ENCODE measurements around the gene TBC1D2B. TPM values are rescaled to one million over a fixed set of nuclear protein-coding genes. Genes with fewer than 3 reads are reported as not detected.

Gene TBC1D2B
- total RNA-seq (2014; rRNA removed; shearing (Covaris generic)) = 9.9 and 15.7 TPM in 2 replicates

- Histone ChIP-seq H3K4me3 (ENCODE audit: insufficient read depth, low read depth, low read length) (peak within 1 kb of the TSS; percentile 88), H3K27me3 (ENCODE audit: control insufficient read depth, insufficient read depth, low read length) (no peaks in the 10 kb centered on the region), H3K36me3 (replicated peaks; ENCODE audit: control insufficient read depth, insufficient read depth, low read length) (no peaks in the 10 kb centered on the region)
- peak; percentile 97 for DNase-seq
These were observed at the start of gene TBC1D2B for GRCh38 chr15:78077053-78077870. TSS of gene TBC1D2B (minus strand) at chr15:78077711. CDS start at chr15:78077652, 59 bp downstream.

DNA sequence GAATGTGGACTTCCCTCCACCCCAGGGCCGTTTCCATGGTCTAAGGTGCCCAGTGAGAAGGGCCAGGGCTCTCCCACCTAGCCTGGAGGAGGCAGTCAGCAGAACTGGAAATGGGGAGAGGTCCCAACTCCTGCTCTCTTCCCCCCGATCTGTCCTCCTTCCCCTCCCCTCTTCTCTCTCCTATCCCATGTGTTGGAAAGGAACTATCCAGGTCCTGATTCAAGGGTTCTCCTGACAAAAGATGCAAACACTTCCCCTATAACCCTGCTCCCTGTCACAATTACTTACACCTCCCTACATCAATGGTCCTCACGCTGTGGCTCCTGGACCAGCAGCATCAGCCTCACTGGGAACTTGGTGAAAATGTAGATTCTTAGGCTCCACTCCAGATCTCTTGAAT, 47.8 kb upstream of the TBC1D2B start:
- no peaks in the 10 kb centered on the region for H3K27me3 ChIP-seq (ENCODE audit: control insufficient read depth, insufficient read depth, low read length)
- H3K4me3 ChIP-seq (ENCODE audit: insufficient read depth, low read depth, low read length) = no peak overlapping the region
- no peak for DNase-seq
- no peaks in the 10 kb centered on the region; the same call in 1 of the 2 replicates for H3K36me3 ChIP-seq (replicated peaks; ENCODE audit: control insufficient read depth, insufficient read depth, low read length)

DNA sequence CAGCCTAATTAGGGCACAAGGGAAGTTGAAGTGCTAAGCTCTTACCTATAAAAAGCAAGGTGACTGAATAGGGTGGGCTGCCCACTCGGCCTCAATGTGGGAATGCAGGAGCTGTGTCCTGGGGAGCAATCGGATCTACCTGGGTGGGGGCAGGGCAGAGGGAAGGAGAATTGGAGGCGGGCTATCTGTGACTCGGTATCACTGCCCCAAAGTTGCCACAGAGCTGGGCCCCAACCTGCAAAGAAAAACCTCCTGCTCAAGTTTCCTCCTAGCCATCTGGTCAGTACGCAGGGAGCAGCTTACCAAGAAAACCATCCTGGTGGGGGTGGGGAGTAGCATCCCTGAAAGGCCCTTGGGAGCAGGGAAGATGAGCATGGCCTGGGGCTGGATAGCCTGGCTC, 43.0 kb upstream of the TBC1D2B start:
- no peaks in the 10 kb centered on the region; the same call in 1 of the 2 replicates for H3K36me3 ChIP-seq (replicated peaks; ENCODE audit: control insufficient read depth, insufficient read depth, low read length)
- DNase-seq = no peak
- no peaks in the 10 kb centered on the region for H3K27me3 ChIP-seq (ENCODE audit: control insufficient read depth, insufficient read depth, low read length)
- no peak overlapping the region for H3K4me3 ChIP-seq (ENCODE audit: insufficient read depth, low read depth, low read length)

- Histone ChIP-seq H3K36me3 (replicated peaks; ENCODE audit: control insufficient read depth, insufficient read depth, low read length) (peaks cover 1% of the 10 kb centered on the region), H3K27me3 (ENCODE audit: control insufficient read depth, insufficient read depth, low read length) (no peaks in the 10 kb centered on the region)
- DNase-seq = no peak
These were observed 35.0 kb upstream of the TBC1D2B start for GRCh38 chr15:78112551-78112950.

GRCh38 chr15:78111788-78112187, 34.3 kb upstream of the TBC1D2B start:
- Histone ChIP-seq H3K36me3 (replicated peaks; ENCODE audit: control insufficient read depth, insufficient read depth, low read length) (peaks cover 1% of the 10 kb centered on the region), H3K4me3 (ENCODE audit: insufficient read depth, low read depth, low read length) (no peak overlapping the region), H3K27me3 (ENCODE audit: control insufficient read depth, insufficient read depth, low read length) (no peaks in the 10 kb centered on the region)
- DNase-seq = no peak

More at GRCh38 chr15:78112551-78112950, 35.0 kb upstream of the TBC1D2B start:
- H3K4me3 ChIP-seq (ENCODE audit: insufficient read depth, low read depth, low read length) = no peak overlapping the region

DNA sequence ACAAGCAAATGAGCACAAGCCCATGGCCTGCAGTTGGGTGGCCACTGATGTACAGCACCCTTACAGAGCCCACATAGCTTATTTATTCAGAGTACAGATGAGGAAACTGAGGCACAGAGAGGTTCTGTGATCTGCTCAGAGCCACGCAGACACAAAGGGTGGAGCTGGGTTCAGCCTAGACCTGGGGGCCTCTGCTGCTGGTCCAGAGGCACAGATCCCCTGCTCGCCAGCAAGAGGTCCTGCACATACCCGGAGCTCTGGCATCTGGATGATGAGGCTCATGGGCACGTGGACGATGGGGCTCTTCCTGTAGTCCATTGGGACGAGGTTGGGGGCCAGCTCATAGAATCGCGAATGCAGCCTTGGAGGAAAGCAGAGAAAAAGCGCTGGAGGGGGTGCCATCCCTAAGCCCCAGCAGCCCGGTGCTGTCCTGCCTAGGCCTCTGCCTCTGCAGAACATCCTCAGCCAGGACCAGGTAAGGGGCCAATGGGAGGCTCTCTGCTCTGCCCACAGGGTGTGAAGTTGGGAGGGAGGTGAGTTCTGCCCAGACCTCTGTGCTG, 33.5 kb upstream of the TBC1D2B start:
- Histone ChIP-seq H3K4me3 (ENCODE audit: insufficient read depth, low read depth, low read length) (no peak overlapping the region), H3K27me3 (ENCODE audit: control insufficient read depth, insufficient read depth, low read length) (no peaks in the 10 kb centered on the region), H3K36me3 (replicated peaks; ENCODE audit: control insufficient read depth, insufficient read depth, low read length) (peaks cover 1% of the 10 kb centered on the region)
- DNase-seq = no peak

DNA sequence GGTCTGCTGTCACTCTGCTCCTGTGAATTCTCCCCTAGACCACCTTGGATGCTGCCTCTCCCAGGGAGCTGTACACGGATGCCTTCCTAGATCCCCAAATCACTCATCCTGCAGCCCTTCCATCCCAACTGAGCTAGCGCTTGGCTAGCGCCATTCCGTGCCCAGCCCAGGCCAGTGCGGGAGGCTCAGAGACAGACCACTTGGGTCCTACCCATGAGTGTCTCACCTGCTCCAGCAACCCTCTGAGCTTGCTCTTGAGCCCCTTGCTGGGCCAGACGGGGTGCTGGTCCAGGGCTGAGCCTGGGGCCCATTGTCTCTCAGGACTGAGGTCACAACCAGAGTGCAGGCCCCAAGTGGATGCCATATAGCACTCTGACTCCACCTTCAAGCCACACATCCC, 32.6 kb upstream of the TBC1D2B start:
- DNase-seq = no peak
- Histone ChIP-seq H3K4me3 (ENCODE audit: insufficient read depth, low read depth, low read length) (no peak overlapping the region), H3K36me3 (replicated peaks; ENCODE audit: control insufficient read depth, insufficient read depth, low read length) (peaks cover 2% of the 10 kb centered on the region), H3K27me3 (ENCODE audit: control insufficient read depth, insufficient read depth, low read length) (no peaks in the 10 kb centered on the region)

GRCh38 chr15:78109156-78109555, 31.6 kb upstream of the TBC1D2B start:
- Histone ChIP-seq H3K36me3 (replicated peaks; ENCODE audit: control insufficient read depth, insufficient read depth, low read length) (peaks cover 2% of the 10 kb centered on the region), H3K4me3 (ENCODE audit: insufficient read depth, low read depth, low read length) (no peak overlapping the region), H3K27me3 (ENCODE audit: control insufficient read depth, insufficient read depth, low read length) (no peaks in the 10 kb centered on the region)
- DNase-seq = no peak

DNA sequence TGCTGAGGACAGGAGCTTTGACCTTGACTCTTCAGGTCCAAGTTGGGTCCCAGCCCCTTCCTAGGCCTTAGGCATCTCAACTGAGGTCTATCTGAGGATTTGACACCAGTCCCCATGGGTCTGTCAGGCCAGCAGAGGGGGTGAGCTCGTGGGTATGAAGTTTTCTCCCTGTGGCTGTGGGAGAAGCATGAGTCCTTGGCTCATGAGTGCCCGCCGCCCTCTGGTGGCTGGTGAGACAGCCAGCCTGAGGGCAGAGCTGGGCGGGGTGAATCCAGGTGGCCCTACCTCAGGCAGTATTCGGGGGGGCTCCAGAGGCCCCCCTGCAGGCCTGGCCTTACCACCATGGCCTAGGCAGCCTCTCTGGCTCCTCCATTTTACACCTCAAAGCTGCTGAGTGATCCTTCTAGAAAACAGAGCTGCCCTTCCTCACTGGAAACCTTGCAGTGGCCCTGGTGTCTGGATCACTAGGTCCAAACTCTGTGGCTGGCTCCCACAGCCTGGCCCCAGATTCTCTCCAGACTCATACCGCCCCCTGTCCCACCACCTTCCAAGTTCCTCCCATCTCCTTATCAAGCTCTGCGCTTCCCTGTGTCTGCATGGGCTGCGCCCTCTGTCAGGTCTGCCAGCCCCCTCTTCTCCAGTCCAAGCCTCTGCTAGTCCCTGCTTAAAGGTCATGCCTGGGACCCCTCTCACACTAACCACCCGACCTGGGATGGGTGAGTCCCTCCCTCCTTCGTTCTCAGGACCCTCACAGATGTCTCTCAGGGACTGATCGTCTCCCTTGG, 31.0 kb upstream of the TBC1D2B start:
- Histone ChIP-seq H3K27me3 (ENCODE audit: control insufficient read depth, insufficient read depth, low read length) (no peaks in the 10 kb centered on the region), H3K4me3 (ENCODE audit: insufficient read depth, low read depth, low read length) (no peak overlapping the region), H3K36me3 (replicated peaks; ENCODE audit: control insufficient read depth, insufficient read depth, low read length) (peaks cover 2% of the 10 kb centered on the region)
- DNase-seq = peak; percentile 94

- H3K27me3 ChIP-seq (ENCODE audit: control insufficient read depth, insufficient read depth, low read length) = no peaks in the 10 kb centered on the region
- H3K4me3 ChIP-seq (ENCODE audit: insufficient read depth, low read depth, low read length) = no peak overlapping the region
- DNase-seq = no peak
These were observed 30.0 kb upstream of the TBC1D2B start for GRCh38 chr15:78107471-78107870.

GRCh38 chr15:78105476-78106241, 28.1 kb upstream of the TBC1D2B start:
- Histone ChIP-seq H3K27me3 (ENCODE audit: control insufficient read depth, insufficient read depth, low read length) (no peaks in the 10 kb centered on the region), H3K4me3 (ENCODE audit: insufficient read depth, low read depth, low read length) (no peak overlapping the region), H3K36me3 (replicated peaks; ENCODE audit: control insufficient read depth, insufficient read depth, low read length) (peaks cover 2% of the 10 kb centered on the region)
- no peak for DNase-seq

More at GRCh38 chr15:78107471-78107870, 30.0 kb upstream of the TBC1D2B start:
- peaks cover 2% of the 10 kb centered on the region for H3K36me3 ChIP-seq (replicated peaks; ENCODE audit: control insufficient read depth, insufficient read depth, low read length)

DNA sequence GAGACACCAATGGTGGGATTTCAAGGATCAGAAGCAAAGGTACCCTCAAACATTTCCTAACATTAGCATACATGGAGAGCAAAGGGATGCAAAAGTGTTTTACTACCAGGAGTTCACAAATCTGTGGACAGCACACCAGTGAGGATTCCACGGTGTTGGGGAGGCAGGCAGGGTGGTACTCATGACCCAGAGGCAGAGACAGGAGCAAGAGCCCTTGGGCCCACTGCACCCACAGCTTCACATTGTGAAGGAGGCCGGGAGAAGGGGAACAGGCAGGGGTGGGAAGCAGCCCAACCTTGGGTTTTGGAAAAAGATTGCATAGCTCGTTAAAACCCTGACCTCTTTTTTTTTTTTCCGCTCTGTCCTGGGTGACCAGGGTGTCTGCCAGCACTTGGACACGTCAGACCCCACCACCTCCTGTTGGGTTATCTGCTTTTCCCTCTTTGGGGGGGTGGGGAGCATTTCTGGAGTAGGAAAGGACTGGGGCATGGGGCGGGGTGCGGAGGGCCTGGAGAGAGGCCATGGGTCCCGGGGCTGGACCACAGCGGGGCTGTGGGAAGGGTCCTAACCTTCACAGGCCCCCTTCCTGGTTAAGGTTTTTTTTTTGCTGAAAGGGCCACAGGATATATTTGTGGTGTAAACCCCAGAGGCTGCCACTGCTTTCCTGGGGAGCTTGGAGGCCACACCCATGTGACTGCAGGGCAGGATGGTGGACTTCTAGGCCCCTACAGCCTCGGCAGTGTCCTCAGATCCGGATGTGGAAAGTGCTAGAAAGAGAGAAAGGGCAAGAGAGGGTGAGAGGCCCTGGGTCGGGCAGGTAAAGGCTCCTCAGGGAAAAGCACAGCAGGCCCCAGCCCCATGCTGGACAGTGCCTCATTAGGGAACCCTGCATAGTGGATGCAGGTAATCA, 27.3 kb upstream of the TBC1D2B start:
- Histone ChIP-seq H3K27me3 (ENCODE audit: control insufficient read depth, insufficient read depth, low read length) (no peaks in the 10 kb centered on the region), H3K36me3 (replicated peaks; ENCODE audit: control insufficient read depth, insufficient read depth, low read length) (peaks cover 1% of the 10 kb centered on the region), H3K4me3 (ENCODE audit: insufficient read depth, low read depth, low read length) (no peak overlapping the region)
- DNase-seq = no peak

GRCh38 chr15:78104119-78104479, 26.6 kb upstream of the TBC1D2B start:
- Histone ChIP-seq H3K4me3 (ENCODE audit: insufficient read depth, low read depth, low read length) (no peak overlapping the region), H3K27me3 (ENCODE audit: control insufficient read depth, insufficient read depth, low read length) (no peaks in the 10 kb centered on the region), H3K36me3 (replicated peaks; ENCODE audit: control insufficient read depth, insufficient read depth, low read length) (peaks cover 1% of the 10 kb centered on the region)
- DNase-seq = no peak

Data from H7 (cell line).